OCI-LY7 (cell line): Measurements from ENCODE around the gene OR6N1.

Experiments
- CTCF ChIP-seq: fragments of 200-600 bp; sonication (generic); conservative IDR thresholded peaks from 2 replicates; pipeline ENCODE4 v1.5.1; 2014; ENCODE audit warnings: mild to moderate bottlenecking, antibody characterized with exemption, low read length, moderate library complexity, mixed read lengths
- EZH2phosphoT487 ChIP-seq: fragments of 200-600 bp; sonication (generic); IDR thresholded peaks from 2 replicates; pipeline ENCODE4 v1.6.1; 2018; ENCODE audit warnings: low read depth, borderline replicate concordance, mild to moderate bottlenecking, mixed run types, antibody characterized with exemption, low read length, moderate library complexity, mixed read lengths

GRCh38 chr1:158814970-158815369 lies 43.0 kb upstream of the OR6N1 start:
- no peak for TF ChIP-seq CTCF
- TF ChIP-seq EZH2phosphoT487 = no peak
